Fibroblast of lung (primary cell): Measurements from ENCODE around the gene PIEZO2. TPM values are rescaled to one million over a fixed set of nuclear protein-coding genes. Genes with fewer than 3 reads are reported as not detected.

ENCODE experiments used
- DNase-seq, 2 donors: peaks; one replicate each; pipeline versions ENCODE4 v3.0.0 to v3.0.0-alpha.2; 2010; ENCODE audit warnings: low read depth in 2 of 2
- H2AFZ ChIP-seq: 2 replicates; pipeline ENCODE4 v1.5.1; 2012; ENCODE audit warnings: low read length, control low read depth, inconsistent platforms
- H3K27ac ChIP-seq: 2 replicates; pipeline ENCODE4 v1.5.1; 2011; ENCODE audit warnings: low read length, control low read depth; ENCODE audit not compliant: insufficient read depth
- H3K27me3 ChIP-seq: 2 replicates; pipeline ENCODE4 v1.5.1; 2011; ENCODE audit warnings: mild to moderate bottlenecking, low read length; ENCODE audit not compliant: control insufficient read depth, insufficient read depth
- H3K36me3 ChIP-seq: 2 replicates; pipeline ENCODE4 v1.5.1; 2011; ENCODE audit warnings: low read length; ENCODE audit not compliant: control insufficient read depth, insufficient read depth
- H3K4me1 ChIP-seq: 2 replicates; pipeline ENCODE4 v1.5.1; 2011; ENCODE audit warnings: low read length; ENCODE audit not compliant: control insufficient read depth, insufficient read depth; ENCODE audit errors: extremely low read depth
- H3K4me2 ChIP-seq: 2 replicates; pipeline ENCODE4 v1.5.1; 2011; ENCODE audit warnings: low read length, control low read depth; ENCODE audit not compliant: insufficient read depth; ENCODE audit errors: extremely low read depth
- H3K4me3 ChIP-seq, 4 experiments: fragments of 200-600 bp in 1 of 4; sonication (generic) in 1 of 4; replicated peaks in 1 of 4; 2 replicates each; pipeline ENCODE4 v1.5.1; 2011 to 2016; ENCODE audit warnings: low read length in 4 of 4, low read depth in 3 of 4, mild to moderate bottlenecking in 3 of 4, control low read depth in 2 of 4, inconsistent platforms in 1 of 4, mixed read lengths in 1 of 4; ENCODE audit not compliant: insufficient read depth in 1 of 4; ENCODE audit errors: control extremely low read depth in 1 of 4
- H3K79me2 ChIP-seq: 2 replicates; pipeline ENCODE4 v1.5.1; 2012; ENCODE audit warnings: mild to moderate bottlenecking, low read length, inconsistent platforms; ENCODE audit not compliant: control insufficient read depth, insufficient read depth
- H3K9ac ChIP-seq: 2 replicates; pipeline ENCODE4 v1.5.1; 2011; ENCODE audit warnings: mild to moderate bottlenecking, low read length, control low read depth; ENCODE audit not compliant: insufficient read depth
- H3K9me3 ChIP-seq: 2 replicates; pipeline ENCODE4 v1.5.1; 2012; ENCODE audit warnings: low read depth, low read length; ENCODE audit not compliant: control insufficient read depth, insufficient read depth
- H4K20me1 ChIP-seq: 2 replicates; pipeline ENCODE4 v1.5.1; 2011; ENCODE audit warnings: low read length; ENCODE audit not compliant: control insufficient read depth, insufficient read depth; ENCODE audit errors: extremely low read depth
- CTCF ChIP-seq, 2 donors: IDR thresholded peaks in 1 of 2; conservative IDR thresholded peaks in 1 of 2; 1 replicate in 1 of 2; 2 replicates in 1 of 2; pipeline ENCODE4 v1.5.1; 2011 to 2012; ENCODE audit warnings: low read length in 2 of 2, control low read depth in 1 of 2, inconsistent platforms in 1 of 2, low read depth in 1 of 2, mild to moderate bottlenecking in 1 of 2
- EZH2 ChIP-seq: IDR thresholded peaks from 2 replicates; pipeline ENCODE4 v1.5.1; 2012; ENCODE audit warnings: low read length, control low read depth, mild to moderate bottlenecking; ENCODE audit errors: missing control alignments
- polyA plus RNA-seq, 2 donors: library from polyadenylated mRNA; depleted of rRNA in 1 of 2; stranded (reverse) in 1 of 2; unstranded in 1 of 2; fragments of >200 nt; gene quantifications; 2 replicates each; pipeline ENCODE4 v1.2.1, GENCODE V29; 2011 to 2012; ENCODE audit warnings: missing spikeins in 1 of 2
- total RNA-seq: library from RNA; depleted of rRNA; stranded (reverse); fragments of >200 nt; gene quantifications from 2 replicates; pipeline ENCODE4 v1.2.1, GENCODE V29; 2014

The PIEZO2 gene
- total and polyA plus RNA-seq, 2 donors (not counting 1 experiment from before 2014, with no cell fraction given) = 1.2 to 6.6 TPM

DNA sequence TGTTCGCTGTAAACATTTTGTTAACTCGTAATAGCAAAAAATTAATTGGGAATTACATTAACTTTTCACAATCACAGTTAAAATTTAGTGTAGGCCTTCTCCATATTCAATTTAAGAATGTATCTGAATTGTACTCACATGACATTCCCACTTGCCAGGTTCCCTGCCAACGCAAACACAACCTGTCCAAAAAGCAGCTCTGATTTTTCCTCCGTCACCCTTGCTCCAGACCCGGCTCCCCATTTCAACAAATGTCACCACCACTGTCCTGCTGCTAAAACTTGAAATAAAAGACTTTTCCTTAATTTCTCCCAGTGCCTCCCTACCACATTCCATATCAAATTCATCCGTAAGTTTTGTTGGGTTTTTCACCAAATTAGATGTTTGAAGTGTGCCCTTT, 120.3 kb downstream of the PIEZO2 start:
- H3K36me3 ChIP-seq = no peaks in the 10 kb centered on the region
- no peaks in the 10 kb centered on the region for H3K4me1 ChIP-seq
- H4K20me1 ChIP-seq = no peaks in the 10 kb centered on the region
- H2AFZ ChIP-seq = no peak overlapping the region
- H3K9ac ChIP-seq = no peak overlapping the region
- no peak for DNase-seq
- TF ChIP-seq EZH2 (no peak), CTCF (conservative IDR thresholded peaks at IDR 0.05 in 1 of 2, IDR thresholded peaks at IDR 0.05 in 1 of 2; ENCODE audit: low read depth in 1 of 2, low read length in 2 of 2) (no peak)
- no peaks in the 10 kb centered on the region for H3K79me2 ChIP-seq
- H3K27ac ChIP-seq = no peak overlapping the region
- no peak overlapping the region for H3K4me2 ChIP-seq
- no peaks in the 10 kb centered on the region for H3K9me3 ChIP-seq
- H3K27me3 ChIP-seq = no peaks in the 10 kb centered on the region
- H3K4me3 ChIP-seq = no peak overlapping the region

GRCh38 chr18:11027862-11028261, 121.5 kb downstream of the PIEZO2 start:
- H3K4me3 ChIP-seq = no peak overlapping the region
- H3K9ac ChIP-seq = no peak overlapping the region
- no peaks in the 10 kb centered on the region for H3K36me3 ChIP-seq
- H3K9me3 ChIP-seq = no peaks in the 10 kb centered on the region
- TF ChIP-seq EZH2 (no peak), CTCF (conservative IDR thresholded peaks at IDR 0.05 in 1 of 2, IDR thresholded peaks at IDR 0.05 in 1 of 2; ENCODE audit: low read depth in 1 of 2, low read length in 2 of 2) (no peak)
- no peaks in the 10 kb centered on the region for H3K4me1 ChIP-seq
- no peak overlapping the region for H3K27ac ChIP-seq
- no peaks in the 10 kb centered on the region for H4K20me1 ChIP-seq
- no peaks in the 10 kb centered on the region for H3K27me3 ChIP-seq
- no peak overlapping the region for H3K4me2 ChIP-seq
- DNase-seq = no peak
- H3K79me2 ChIP-seq = no peaks in the 10 kb centered on the region
- no peak overlapping the region for H2AFZ ChIP-seq

DNA sequence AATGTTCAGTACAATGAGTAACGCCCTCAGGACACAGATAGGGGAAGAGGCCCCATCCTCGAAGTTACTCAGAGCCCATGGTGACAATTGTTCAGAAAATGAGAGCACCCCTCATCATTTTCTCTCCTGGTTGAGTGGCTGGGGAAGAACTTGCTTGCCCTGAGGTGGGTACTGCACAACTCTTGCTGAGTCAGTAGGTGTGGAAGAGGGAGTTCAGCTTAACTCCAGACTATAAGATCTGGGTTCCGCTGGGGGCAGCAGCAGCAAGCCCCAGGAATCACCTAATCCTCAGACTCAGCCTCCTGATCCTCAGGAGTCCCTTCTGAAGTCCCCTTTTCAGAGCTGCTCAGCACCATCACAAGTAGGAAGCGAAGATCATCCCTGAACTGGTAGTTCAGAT, 123.7 kb downstream of the PIEZO2 start:
- Histone ChIP-seq H3K9me3 (no peaks in the 10 kb centered on the region), H4K20me1 (no peaks in the 10 kb centered on the region), H3K79me2 (no peaks in the 10 kb centered on the region), H3K4me3 (no peak overlapping the region), H3K27me3 (no peaks in the 10 kb centered on the region), H3K4me2 (no peak overlapping the region), H3K36me3 (no peaks in the 10 kb centered on the region), H3K27ac (no peak overlapping the region), H3K4me1 (no peaks in the 10 kb centered on the region), H2AFZ (no peak overlapping the region), H3K9ac (no peak overlapping the region)
- no peak for TF ChIP-seq CTCF (conservative IDR thresholded peaks at IDR 0.05 in 1 of 2, IDR thresholded peaks at IDR 0.05 in 1 of 2; ENCODE audit: low read depth in 1 of 2, low read length in 2 of 2)
- TF ChIP-seq EZH2 = no peak
- DNase-seq = no peak
